Middle frontal gyrus (tissue), 1 donor: ENCODE measurements around the gene ENG.
A peak's percentile ranks its signal among the peaks of the same experiment; 100 is the strongest.
"Not testable (repeated sequence)": the region's sequence is repeated elsewhere in the genome, so short reads cannot be mapped to it uniquely, and the experiment has no call there.

Experiments used
- DNase-seq: peaks from one replicate; pipeline ENCODE4 v3.0.0-alpha.2; 2015; ENCODE audit warnings: low spot score; ENCODE audit errors: extremely low spot score

The ENG gene

GRCh38 chr9:127794001-127794791 is 60.3 kb downstream of the ENG start:
- no peak for DNase-seq

DNA sequence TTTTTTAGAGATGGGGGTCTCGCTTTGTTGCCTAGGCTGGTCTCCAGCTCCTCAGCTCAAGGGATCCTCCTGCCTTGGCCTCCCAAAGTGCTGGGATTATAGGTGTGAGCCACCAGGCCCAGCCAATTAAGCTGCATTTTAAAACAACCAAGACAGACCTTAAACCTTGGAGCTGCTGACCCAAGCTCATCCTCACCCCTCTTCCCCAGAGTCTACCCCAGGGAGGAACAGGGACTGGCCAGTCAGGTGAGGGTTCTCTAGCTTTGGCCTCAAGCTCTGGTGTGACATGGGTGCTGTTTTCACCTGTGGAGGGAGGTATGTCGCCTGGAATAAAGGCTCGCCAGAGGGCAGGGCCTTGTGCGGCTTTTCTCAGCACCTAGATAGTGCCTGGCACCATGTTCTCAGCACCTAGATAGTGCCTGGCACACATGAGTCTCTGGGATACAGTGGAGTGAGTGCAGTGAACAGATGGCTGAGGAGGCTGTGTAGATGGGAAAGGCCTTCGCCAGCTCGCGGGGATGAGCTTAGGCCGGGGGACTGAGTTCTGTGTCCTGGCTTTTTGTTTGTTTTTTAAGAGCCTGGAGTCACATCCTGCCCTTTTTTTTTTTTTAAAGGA is 61.3 kb downstream of the ENG start:
- no peak for DNase-seq

- no peak for DNase-seq
These were observed 61.9 kb downstream of the ENG start for GRCh38 chr9:127792417-127793031.

DNA sequence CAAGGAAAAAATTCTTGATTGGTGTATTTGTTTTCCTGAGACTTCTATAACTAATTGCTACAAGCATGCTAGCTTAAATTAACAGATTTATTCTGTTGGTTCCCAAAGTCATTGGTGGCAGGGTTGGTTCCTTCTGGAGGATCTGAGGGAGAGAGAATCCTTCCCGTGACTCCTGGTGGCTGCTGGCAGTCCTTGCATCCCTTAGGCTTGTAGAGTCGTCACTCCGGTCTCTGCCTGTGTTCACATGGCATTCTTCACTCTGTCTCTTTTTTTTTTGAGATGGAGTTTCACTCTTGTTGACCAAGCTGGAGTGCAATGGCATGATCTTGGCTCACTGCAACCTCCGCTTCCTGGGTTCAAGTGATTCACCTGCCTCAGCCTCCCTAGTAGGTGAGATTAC is 63.4 kb downstream of the ENG start:
- no peak for DNase-seq

DNA sequence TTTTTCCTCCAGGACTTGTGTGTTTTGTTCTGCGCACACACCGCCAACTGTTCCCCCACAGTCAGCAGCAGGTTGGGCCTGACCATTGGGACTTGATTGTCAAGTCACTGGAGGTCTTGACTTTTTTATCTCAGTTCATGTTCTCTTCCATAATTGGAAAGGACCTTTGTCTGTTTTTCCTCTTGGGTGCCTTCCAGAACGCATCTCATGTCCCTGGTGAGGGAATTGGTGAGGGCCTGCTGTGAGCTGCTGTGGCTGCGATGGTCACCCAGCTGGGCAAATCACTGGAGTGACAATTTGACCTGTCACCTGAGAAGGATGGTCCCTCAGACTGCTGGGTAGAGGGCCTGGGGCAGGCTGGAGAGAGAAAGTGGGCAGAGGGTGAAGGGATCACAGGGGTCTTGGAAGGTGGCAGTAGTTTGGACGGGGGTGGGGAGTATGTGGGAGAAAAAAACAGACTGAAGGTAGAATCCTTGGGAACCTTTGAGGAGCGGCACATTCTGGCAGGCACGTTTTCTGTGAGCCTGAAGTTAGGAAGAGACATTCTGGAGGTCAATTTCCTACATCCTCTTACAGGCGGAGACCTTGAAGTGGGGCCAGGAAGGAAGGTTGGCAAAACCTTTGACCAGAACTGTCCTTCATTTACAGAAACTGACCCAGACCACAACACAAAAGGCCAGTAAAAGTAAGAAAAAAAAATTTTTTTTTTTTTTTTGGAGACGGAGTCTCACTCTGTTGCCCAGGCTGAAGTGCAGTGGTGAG is 64.2 kb downstream of the ENG start:
- no peak for DNase-seq

- DNase-seq = no peak
These were observed 65.3 kb downstream of the ENG start for GRCh38 chr9:127789179-127789578.

DNA sequence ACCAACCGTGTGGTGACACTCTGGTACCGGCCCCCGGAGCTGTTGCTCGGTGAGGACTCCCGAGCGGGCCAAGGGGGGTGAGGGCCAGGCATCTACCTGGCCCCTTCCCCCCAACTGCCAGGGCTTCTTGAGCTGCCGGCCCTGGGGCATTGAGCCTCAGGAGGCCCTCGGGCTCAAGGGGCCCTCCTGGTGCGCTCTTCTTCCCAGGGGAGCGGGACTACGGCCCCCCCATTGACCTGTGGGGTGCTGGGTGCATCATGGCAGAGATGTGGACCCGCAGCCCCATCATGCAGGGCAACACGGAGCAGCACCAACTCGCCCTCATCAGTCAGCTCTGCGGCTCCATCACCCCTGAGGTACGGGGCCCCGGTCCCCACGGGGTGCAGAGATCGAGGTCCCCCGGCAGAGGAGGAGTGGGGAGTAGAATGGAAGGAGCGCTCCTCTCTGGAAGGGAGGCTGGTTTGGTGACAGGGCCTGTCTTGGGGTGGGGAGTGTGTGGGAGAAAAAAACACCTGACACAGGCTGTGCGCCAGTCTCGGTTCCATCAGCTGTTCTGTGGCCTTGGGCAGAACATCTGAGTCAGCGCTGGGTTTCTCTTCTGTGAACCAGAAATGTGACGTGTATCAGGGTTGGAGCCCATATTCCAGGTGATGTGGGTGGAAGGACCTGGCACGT is 66.0 kb downstream of the ENG start:
- no peak for DNase-seq

GRCh38 chr9:127786773-127787104 is 67.7 kb downstream of the ENG start:
- DNase-seq = no peak

- DNase-seq = peak; percentile 81
These were observed 68.3 kb downstream of the ENG start, which contains the start of gene CDK9 for GRCh38 chr9:127785933-127786772. TSS of gene CDK9 (plus strand) at chr9:127786034. CDS start at chr9:127786149, 115 bp downstream.

- no peak for DNase-seq
These were observed 69.2 kb downstream of the ENG start for GRCh38 chr9:127785023-127785932.

DNA sequence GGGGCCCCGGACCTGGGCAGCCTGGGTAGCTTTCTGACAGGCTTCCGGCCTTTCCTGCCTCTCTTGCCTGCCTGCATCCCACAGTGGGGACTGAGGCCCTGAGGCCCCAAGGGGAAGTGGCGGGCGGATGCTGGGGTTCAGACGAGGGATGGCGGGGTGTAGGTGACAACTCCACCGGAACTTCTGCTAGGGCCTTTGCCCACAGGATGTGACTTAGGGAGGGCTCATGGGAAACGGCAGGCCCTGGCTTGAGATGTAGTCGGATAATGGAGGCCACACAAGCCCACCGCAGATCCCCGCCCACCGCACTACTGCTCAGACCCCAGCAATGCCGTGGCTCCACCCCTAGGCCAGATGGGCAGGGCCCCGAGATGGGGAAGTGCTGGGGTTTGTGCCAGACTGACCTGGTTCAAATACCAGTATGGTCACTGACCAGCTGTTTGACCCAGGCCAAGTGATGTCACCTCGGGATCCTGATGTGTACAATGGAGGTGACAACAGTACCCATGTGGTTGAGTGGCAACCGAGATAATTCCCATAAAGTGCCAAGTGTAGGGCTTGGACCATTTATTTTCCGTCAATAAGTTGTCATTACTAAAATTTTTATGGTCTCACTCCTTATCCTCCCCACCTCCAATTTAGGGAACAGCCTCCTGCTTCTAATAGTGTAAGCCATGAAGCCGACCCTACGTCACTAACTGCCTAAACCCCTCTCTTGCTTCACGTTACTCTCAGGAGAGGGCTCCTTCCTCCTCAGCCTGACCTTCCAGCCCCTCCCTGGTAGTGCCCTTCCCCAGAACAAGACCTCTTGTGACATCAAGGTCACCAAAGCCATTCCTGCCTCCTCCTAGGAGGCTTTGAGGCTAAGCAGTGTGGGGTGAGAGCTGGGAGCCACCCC is 71.1 kb downstream of the ENG start:
- no peak for DNase-seq

GRCh38 chr9:127781806-127782205 is 72.7 kb downstream of the ENG start:
- DNase-seq = no peak

DNA sequence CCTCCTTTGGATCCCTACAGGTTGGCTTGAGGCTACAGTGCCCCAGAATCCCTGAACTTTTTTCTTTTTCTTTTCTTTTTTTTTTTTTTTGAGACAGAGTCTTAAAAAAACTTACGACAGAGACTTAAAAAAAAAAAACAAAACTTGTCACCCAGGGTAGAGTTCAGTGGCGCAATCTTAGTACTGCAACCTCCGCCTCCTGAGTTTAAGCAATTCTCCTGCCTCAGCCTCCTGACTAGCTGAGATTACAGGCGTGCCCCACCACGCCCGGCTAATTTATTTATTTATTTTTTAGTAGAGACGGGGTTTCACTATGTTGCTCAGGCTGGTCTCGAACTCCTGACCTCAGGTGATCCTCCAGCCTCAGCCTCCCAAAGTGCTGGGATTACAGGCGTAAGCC is 73.5 kb downstream of the ENG start:
- not testable (repeated sequence) for DNase-seq

GRCh38 chr9:127780126-127780885 is 74.2 kb downstream of the ENG start:
- no peak for DNase-seq

GRCh38 chr9:127779136-127779981 is 75.1 kb downstream of the ENG start:
- no peak for DNase-seq

GRCh38 chr9:127778280-127779135 is 76.0 kb downstream of the ENG start, which contains the start of gene SH2D3C:
TSS of gene SH2D3C (minus strand) at chr9:127778666. CDS start at chr9:127778627, 39 bp downstream.
- DNase-seq = no peak
